ENCODE measurements around the gene BLOC1S5. TPM values are rescaled to one million over a fixed set of nuclear protein-coding genes. Genes with fewer than 3 reads are reported as not detected.

BLOC1S5 gene
- total and polyA plus RNA-seq, 2 of the 8 experiments (the other 6 are each of a cell fraction or from before 2014, with no cell fraction given) = 3.4 to 17.2 TPM

DNA sequence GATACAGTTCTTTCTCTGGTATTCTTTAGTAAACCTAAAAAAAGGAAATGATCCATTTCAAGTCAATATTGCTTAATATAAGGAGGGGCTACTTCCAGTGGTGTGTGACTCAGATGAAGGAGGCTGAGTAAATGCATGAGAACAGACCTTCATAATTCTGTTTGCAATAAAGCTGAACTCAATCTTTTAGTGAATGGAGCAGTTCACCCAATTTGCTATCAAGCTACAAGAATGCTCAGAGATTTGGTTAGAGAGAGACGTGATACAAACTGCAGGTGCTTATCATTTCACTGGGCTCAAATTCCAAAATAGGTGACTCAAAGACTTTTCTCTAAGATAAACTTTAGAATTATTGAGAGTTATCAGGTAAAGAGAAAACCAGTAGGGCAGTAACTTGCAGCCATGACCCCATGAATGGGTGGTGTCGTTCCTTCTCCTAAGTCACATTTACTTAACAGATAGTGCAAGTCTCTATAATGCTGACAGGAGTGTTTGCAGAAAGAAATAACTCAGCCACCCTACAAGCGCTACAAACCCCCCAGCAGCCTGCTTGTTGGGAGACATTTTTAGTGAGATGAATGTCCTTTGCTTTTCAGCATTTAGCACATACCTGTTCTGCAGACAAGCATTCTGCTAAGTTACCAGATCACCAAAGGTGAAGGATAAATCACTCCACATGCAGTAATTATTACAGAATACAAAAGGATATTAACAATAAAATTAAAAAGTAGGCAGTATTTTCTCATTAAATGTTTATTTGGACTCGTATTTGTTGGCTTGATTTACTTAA lies 16.4 kb upstream of the BLOC1S5 start (continued):
- TF ChIP-seq HDAC2 (IDR thresholded peaks at IDR 0.05; ENCODE audit: borderline replicate concordance in 1 of 2, low read depth in 2 of 2, low read length in 2 of 2) = no peak
